SK-N-SH treated with all-trans-retinoic acid at 6 μM for 48 hours (cell line): Measurements from ENCODE around the gene CTTNBP2NL.

Experiments
- ATAC-seq: fragments of 200-7000 bp; cut with Tn5 transposase; 3 replicates; pipeline ENCODE4 v1.9.1; 2020; ENCODE audit warnings: mild to moderate bottlenecking, moderate library complexity
- ARNTL ChIP-seq: fragments of 450-650 bp; formaldehyde crosslinking; IDR thresholded peaks from 2 replicates; pipeline ENCODE4 v1.5.0; 2020; ENCODE audit warnings: low read depth, mild to moderate bottlenecking, moderate library complexity, borderline replicate concordance
- BACH2 ChIP-seq: fragments of 250-450 bp; sonication (Bioruptor Pico); IDR thresholded peaks from 2 replicates; pipeline ENCODE4 v1.9.0; 2021; ENCODE audit warnings: mild to moderate bottlenecking, borderline replicate concordance
- CSDC2 ChIP-seq: fragments of 250-450 bp; sonication (Bioruptor Pico); IDR thresholded peaks from 2 replicates; pipeline ENCODE4 v1.5.0; 2020; ENCODE audit warnings: mild to moderate bottlenecking, moderate library complexity
- CSRNP3 ChIP-seq: fragments of 250-450 bp; sonication (Bioruptor Pico); IDR thresholded peaks from 2 replicates; pipeline ENCODE4 v1.5.1; 2021; ENCODE audit warnings: mild to moderate bottlenecking, moderate library complexity
- ESRRG ChIP-seq: fragments of 250-450 bp; sonication (Bioruptor Pico); IDR thresholded peaks from 2 replicates; pipeline ENCODE4 v1.6.1; 2021; ENCODE audit warnings: mild to moderate bottlenecking
- GLIS3 ChIP-seq: fragments of 250-450 bp; sonication (Bioruptor Pico); IDR thresholded peaks from 2 replicates; pipeline ENCODE4 v1.5.0; 2020; ENCODE audit warnings: mild to moderate bottlenecking, moderate library complexity
- ISL1 ChIP-seq: fragments of 250-450 bp; sonication (Bioruptor Pico); IDR thresholded peaks from 2 replicates; pipeline ENCODE4 v2.1.2; 2022; ENCODE audit warnings: mild to moderate bottlenecking, moderate library complexity
- PPARA ChIP-seq: fragments of 250-450 bp; sonication (Bioruptor Pico); IDR thresholded peaks from 2 replicates; pipeline ENCODE4 v1.5.0; 2020; ENCODE audit warnings: mild to moderate bottlenecking, borderline replicate concordance
- SNAI2 ChIP-seq: fragments of 250-450 bp; sonication (Bioruptor Pico); IDR thresholded peaks from 2 replicates; pipeline ENCODE4 v1.5.0; 2020; ENCODE audit warnings: mild to moderate bottlenecking, moderate library complexity
- TCF4 ChIP-seq: fragments of 250-450 bp; sonication (Bioruptor Pico); IDR thresholded peaks from 2 replicates; pipeline ENCODE4 v1.8.0; 2021; ENCODE audit warnings: mild to moderate bottlenecking, moderate library complexity, borderline replicate concordance
- TOX ChIP-seq: fragments of 250-450 bp; sonication (Bioruptor Pico); IDR thresholded peaks from 2 replicates; pipeline ENCODE4 v1.8.0; 2021; ENCODE audit warnings: mild to moderate bottlenecking, moderate library complexity, borderline replicate concordance
- TSHZ2 ChIP-seq: fragments of 250-450 bp; sonication (Bioruptor Pico); IDR thresholded peaks from 2 replicates; pipeline ENCODE4 v1.5.0; 2020; ENCODE audit warnings: mild to moderate bottlenecking, moderate library complexity
- ZC3H10 ChIP-seq: fragments of 250-450 bp; sonication (Bioruptor Pico); IDR thresholded peaks from 2 replicates; pipeline ENCODE4 v1.5.1; 2021; ENCODE audit warnings: mild to moderate bottlenecking, moderate library complexity
- ZFP3 ChIP-seq: fragments of 250-450 bp; sonication (Bioruptor Pico); IDR thresholded peaks from 2 replicates; pipeline ENCODE4 v1.5.0; 2020; ENCODE audit warnings: mild to moderate bottlenecking, moderate library complexity
- ZFP30 ChIP-seq: fragments of 450-650 bp; formaldehyde crosslinking; IDR thresholded peaks from 2 replicates; pipeline ENCODE4 v1.5.0; 2022; ENCODE audit warnings: mild to moderate bottlenecking, moderate library complexity
- ZNF565 ChIP-seq: fragments of 450-650 bp; formaldehyde crosslinking; conservative IDR thresholded peaks from 2 replicates; pipeline ENCODE4 v1.5.0; 2020; ENCODE audit warnings: low read depth, mild to moderate bottlenecking, moderate library complexity
- ZNF70 ChIP-seq: fragments of 450-650 bp; formaldehyde crosslinking; IDR thresholded peaks from 2 replicates; pipeline ENCODE4 v1.5.0; 2020; ENCODE audit warnings: mild to moderate bottlenecking, moderate library complexity
- TF ChIP-seq, protein P1 (sequence below): fragments of 250-450 bp; sonication (Bioruptor Pico); IDR thresholded peaks from 2 replicates; pipeline ENCODE4 v1.8.0; 2021; ENCODE audit warnings: low read depth, mild to moderate bottlenecking, moderate library complexity, borderline replicate concordance
- TF ChIP-seq, protein P2 (sequence below): fragments of 250-450 bp; sonication (Bioruptor Pico); IDR thresholded peaks from 2 replicates; pipeline ENCODE4 v1.5.1; 2020; ENCODE audit warnings: low read depth, mild to moderate bottlenecking, moderate library complexity

The CTTNBP2NL gene

GRCh38 chr1:112410673-112411072 is 14.7 kb downstream of the CTTNBP2NL start:
- ATAC-seq = no peak
- TF ChIP-seq GLIS3 (CRISPR knock-in tag) = no peak

GRCh38 chr1:112417271-112417670 is 21.3 kb downstream of the CTTNBP2NL start:
- ATAC-seq = no peak
- no peak for TF ChIP-seq CSRNP3 (CRISPR knock-in tag)
- TF ChIP-seq ZNF70 (CRISPR knock-in tag) = no peak
- TF ChIP-seq ZFP3 (CRISPR knock-in tag) = no peak
- TF ChIP-seq ZFP30 = no peak
- TF ChIP-seq ISL1 (CRISPR knock-in tag) = no peak
- no peak for TF ChIP-seq TSHZ2 (CRISPR knock-in tag)
- TF ChIP-seq ZC3H10 (CRISPR knock-in tag) = no peak
- no peak for TF ChIP-seq GLIS3 (CRISPR knock-in tag)
- TF ChIP-seq ESRRG = no peak
- TF ChIP-seq BACH2 = no peak
- TF ChIP-seq, protein P1, sequence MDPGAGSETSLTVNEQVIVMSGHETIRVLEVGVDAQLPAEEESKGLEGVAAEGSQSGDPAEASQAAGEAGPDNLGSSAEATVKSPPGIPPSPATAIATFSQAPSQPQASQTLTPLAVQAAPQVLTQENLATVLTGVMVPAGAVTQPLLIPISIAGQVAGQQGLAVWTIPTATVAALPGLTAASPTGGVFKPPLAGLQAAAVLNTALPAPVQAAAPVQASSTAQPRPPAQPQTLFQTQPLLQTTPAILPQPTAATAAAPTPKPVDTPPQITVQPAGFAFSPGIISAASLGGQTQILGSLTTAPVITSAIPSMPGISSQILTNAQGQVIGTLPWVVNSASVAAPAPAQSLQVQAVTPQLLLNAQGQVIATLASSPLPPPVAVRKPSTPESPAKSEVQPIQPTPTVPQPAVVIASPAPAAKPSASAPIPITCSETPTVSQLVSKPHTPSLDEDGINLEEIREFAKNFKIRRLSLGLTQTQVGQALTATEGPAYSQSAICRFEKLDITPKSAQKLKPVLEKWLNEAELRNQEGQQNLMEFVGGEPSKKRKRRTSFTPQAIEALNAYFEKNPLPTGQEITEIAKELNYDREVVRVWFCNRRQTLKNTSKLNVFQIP (CRISPR knock-in tag) = no peak
- no peak for TF ChIP-seq TCF4 (CRISPR knock-in tag)
- no peak for TF ChIP-seq ARNTL (CRISPR knock-in tag)
- TF ChIP-seq ZNF565 (CRISPR knock-in tag) = no peak
- TF ChIP-seq, protein P2, sequence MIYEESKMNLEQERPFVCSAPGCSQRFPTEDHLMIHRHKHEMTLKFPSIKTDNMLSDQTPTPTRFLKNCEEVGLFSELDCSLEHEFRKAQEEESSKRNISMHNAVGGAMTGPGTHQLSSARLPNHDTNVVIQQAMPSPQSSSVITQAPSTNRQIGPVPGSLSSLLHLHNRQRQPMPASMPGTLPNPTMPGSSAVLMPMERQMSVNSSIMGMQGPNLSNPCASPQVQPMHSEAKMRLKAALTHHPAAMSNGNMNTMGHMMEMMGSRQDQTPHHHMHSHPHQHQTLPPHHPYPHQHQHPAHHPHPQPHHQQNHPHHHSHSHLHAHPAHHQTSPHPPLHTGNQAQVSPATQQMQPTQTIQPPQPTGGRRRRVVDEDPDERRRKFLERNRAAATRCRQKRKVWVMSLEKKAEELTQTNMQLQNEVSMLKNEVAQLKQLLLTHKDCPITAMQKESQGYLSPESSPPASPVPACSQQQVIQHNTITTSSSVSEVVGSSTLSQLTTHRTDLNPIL (CRISPR knock-in tag) = no peak
- no peak for TF ChIP-seq CSDC2 (CRISPR knock-in tag)
- TF ChIP-seq SNAI2 (CRISPR knock-in tag) = no peak

GRCh38 chr1:112418099-112418892 is 22.3 kb downstream of the CTTNBP2NL start:
- no peak for TF ChIP-seq ZNF70 (CRISPR knock-in tag)
- TF ChIP-seq TOX (CRISPR knock-in tag) = peak; percentile 30; the same call in 1 of the 2 replicates
- no peak for TF ChIP-seq ARNTL (CRISPR knock-in tag)
- TF ChIP-seq ISL1 (CRISPR knock-in tag) = peak; percentile 71
- no peak for TF ChIP-seq ZNF565 (CRISPR knock-in tag)
- TF ChIP-seq ZC3H10 (CRISPR knock-in tag) = no peak
- TF ChIP-seq ZFP30 = no peak
- TF ChIP-seq, protein P1 (CRISPR knock-in tag) = no peak
- no peak for TF ChIP-seq SNAI2 (CRISPR knock-in tag)
- peak; percentile 72; the same call in 1 of the 2 replicates for TF ChIP-seq TCF4 (CRISPR knock-in tag)
- no peak for TF ChIP-seq PPARA (CRISPR knock-in tag)
- no peak for TF ChIP-seq CSRNP3 (CRISPR knock-in tag)
- TF ChIP-seq, all 23 proteins: peak for 3
- peak; percentile 85 for ATAC-seq
